ENCODE data around the gene SPARCL1.

Gene SPARCL1

DNA sequence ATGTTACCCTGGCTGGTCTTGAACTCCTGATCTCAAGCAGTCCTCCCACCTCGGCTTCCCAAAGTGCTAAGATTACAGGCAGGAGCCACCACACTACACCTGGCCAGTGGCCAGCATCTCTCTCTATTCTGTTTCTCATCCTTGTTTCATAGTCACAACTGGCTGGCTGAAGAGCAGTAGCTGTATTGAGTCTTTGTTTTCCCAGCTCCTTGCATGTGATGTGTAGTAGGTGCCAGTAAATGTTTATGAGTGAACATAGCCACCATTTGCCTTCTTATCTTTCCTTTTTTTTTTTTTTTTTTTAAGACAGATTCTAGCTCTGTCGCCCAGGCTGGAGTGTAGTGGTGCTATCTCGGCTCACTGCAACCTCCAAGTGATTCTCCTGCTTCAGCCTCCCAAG, 83.2 kb downstream of the SPARCL1 start:
- Histone ChIP-seq H3K36me3 (ENCODE audit: low read length) (no peaks in the 10 kb centered on the region), H3K27me3 (ENCODE audit: low read length) (no peaks in the 10 kb centered on the region), H3K9ac (ENCODE audit: low read length) (no peak overlapping the region), H3K79me2 (ENCODE audit: insufficient read depth, low read length) (no peaks in the 10 kb centered on the region), H3K9me3 (ENCODE audit: insufficient read depth, low read length) (no peaks in the 10 kb centered on the region), H3K4me3 (ENCODE audit: insufficient read depth, low read length, poor library complexity, severe bottlenecking) (no peak overlapping the region), H2AFZ (ENCODE audit: low read depth, low read length, severe bottlenecking) (no peak overlapping the region), H4K20me1 (ENCODE audit: low read depth, low read length) (no peaks in the 10 kb centered on the region), H3F3A (ENCODE audit: insufficient read depth) (no peaks in the 10 kb centered on the region), H3K4me2 (ENCODE audit: low read depth, low read length, poor library complexity, severe bottlenecking) (no peak overlapping the region), H3K27ac (ENCODE audit: low read depth, low read length) (no peak overlapping the region), H3K9me2 (replicated peaks; ENCODE audit: insufficient read depth, low read length) (no peaks in the 10 kb centered on the region)
- TF ChIP-seq CTCF (IDR thresholded peaks at IDR 0.05; ENCODE audit: insufficient read depth, low read length, poor library complexity, severe bottlenecking) (no peak), EZH2phosphoT487 (conservative IDR thresholded peaks at IDR 0.05; ENCODE audit: low read length) (no peak)

DNA sequence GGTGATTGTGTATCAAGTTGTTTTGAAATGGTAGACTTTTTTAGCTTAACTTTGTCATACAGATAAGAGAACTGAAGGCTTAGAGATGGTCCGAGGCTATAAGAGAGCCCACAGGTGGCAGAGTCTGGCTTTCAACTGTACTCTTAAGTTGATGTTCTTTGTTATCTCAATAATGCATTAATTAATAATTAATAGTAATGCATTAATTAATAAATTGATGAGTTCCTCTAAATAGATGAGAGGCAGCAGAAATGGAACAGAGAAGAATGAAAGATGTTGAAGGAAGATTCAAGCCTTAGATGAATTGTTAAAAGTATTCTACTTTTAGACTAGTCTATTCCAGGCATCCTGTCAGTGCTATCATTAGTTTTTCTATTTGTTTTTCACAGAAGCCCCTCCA, 84.4 kb downstream of the SPARCL1 start:
- Histone ChIP-seq H3K36me3 (ENCODE audit: low read length) (no peaks in the 10 kb centered on the region), H3K27me3 (ENCODE audit: low read length) (no peaks in the 10 kb centered on the region), H3F3A (ENCODE audit: insufficient read depth) (no peaks in the 10 kb centered on the region), H3K9me3 (ENCODE audit: insufficient read depth, low read length) (no peaks in the 10 kb centered on the region), H3K27ac (ENCODE audit: low read depth, low read length) (no peak overlapping the region), H3K9me2 (replicated peaks; ENCODE audit: insufficient read depth, low read length) (no peaks in the 10 kb centered on the region), H3K9ac (ENCODE audit: low read length) (no peak overlapping the region), H3K4me3 (ENCODE audit: insufficient read depth, low read length, poor library complexity, severe bottlenecking) (no peak overlapping the region), H2AFZ (ENCODE audit: low read depth, low read length, severe bottlenecking) (no peak overlapping the region), H4K20me1 (ENCODE audit: low read depth, low read length) (no peaks in the 10 kb centered on the region), H3K4me2 (ENCODE audit: low read depth, low read length, poor library complexity, severe bottlenecking) (no peak overlapping the region), H3K79me2 (ENCODE audit: insufficient read depth, low read length) (no peaks in the 10 kb centered on the region)
- TF ChIP-seq CTCF (IDR thresholded peaks at IDR 0.05; ENCODE audit: insufficient read depth, low read length, poor library complexity, severe bottlenecking) (no peak), EZH2phosphoT487 (conservative IDR thresholded peaks at IDR 0.05; ENCODE audit: low read length) (no peak)

DNA sequence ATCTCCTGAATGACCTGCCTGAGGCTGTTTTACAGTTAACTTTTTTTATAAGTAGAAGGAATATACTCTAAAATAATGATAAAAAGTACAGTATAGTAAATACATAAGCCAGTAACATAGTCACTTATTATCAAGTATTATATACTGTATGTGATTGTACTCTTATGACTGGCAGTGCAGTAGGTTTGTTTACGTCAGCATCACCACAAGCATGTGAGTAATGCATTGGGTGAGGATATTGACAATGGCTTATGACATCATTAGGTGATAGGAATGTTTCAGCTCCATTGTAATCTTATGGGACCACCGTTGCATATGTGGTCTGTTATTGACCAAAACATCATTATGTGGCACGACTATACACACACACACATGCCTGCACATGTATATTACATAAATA, 86.3 kb downstream of the SPARCL1 start:
- no peaks in the 10 kb centered on the region for H3K9me3 ChIP-seq (ENCODE audit: insufficient read depth, low read length)
- no peak overlapping the region for H3K27ac ChIP-seq (ENCODE audit: low read depth, low read length)
- H3K27me3 ChIP-seq (ENCODE audit: low read length): no peaks in the 10 kb centered on the region
- no peaks in the 10 kb centered on the region for H3F3A ChIP-seq (ENCODE audit: insufficient read depth)
- H3K4me3 ChIP-seq (ENCODE audit: insufficient read depth, low read length, poor library complexity, severe bottlenecking): no peak overlapping the region
- H3K9ac ChIP-seq (ENCODE audit: low read length): no peak overlapping the region
- H3K4me2 ChIP-seq (ENCODE audit: low read depth, low read length, poor library complexity, severe bottlenecking): no peak overlapping the region
- H2AFZ ChIP-seq (ENCODE audit: low read depth, low read length, severe bottlenecking): no peak overlapping the region
- TF ChIP-seq CTCF (IDR thresholded peaks at IDR 0.05; ENCODE audit: insufficient read depth, low read length, poor library complexity, severe bottlenecking) (no peak), EZH2phosphoT487 (conservative IDR thresholded peaks at IDR 0.05; ENCODE audit: low read length) (no peak)
- H3K9me2 ChIP-seq (replicated peaks; ENCODE audit: insufficient read depth, low read length): no peaks in the 10 kb centered on the region
- no peaks in the 10 kb centered on the region for H3K79me2 ChIP-seq (ENCODE audit: insufficient read depth, low read length)
- H3K36me3 ChIP-seq (ENCODE audit: low read length): no peaks in the 10 kb centered on the region
- H4K20me1 ChIP-seq (ENCODE audit: low read depth, low read length): no peaks in the 10 kb centered on the region

GRCh38 chr4:87433342-87433741, 95.8 kb downstream of the SPARCL1 start:
- TF ChIP-seq CTCF (IDR thresholded peaks at IDR 0.05; ENCODE audit: insufficient read depth, low read length, poor library complexity, severe bottlenecking) (no peak), EZH2phosphoT487 (conservative IDR thresholded peaks at IDR 0.05; ENCODE audit: low read length) (no peak)
- Histone ChIP-seq H3K27ac (ENCODE audit: low read depth, low read length) (no peak overlapping the region), H2AFZ (ENCODE audit: low read depth, low read length, severe bottlenecking) (no peak overlapping the region), H3K9ac (ENCODE audit: low read length) (no peak overlapping the region), H3K27me3 (ENCODE audit: low read length) (no peaks in the 10 kb centered on the region), H3K4me2 (ENCODE audit: low read depth, low read length, poor library complexity, severe bottlenecking) (no peak overlapping the region), H3K9me2 (replicated peaks; ENCODE audit: insufficient read depth, low read length) (no peaks in the 10 kb centered on the region), H3F3A (ENCODE audit: insufficient read depth) (no peaks in the 10 kb centered on the region), H3K36me3 (ENCODE audit: low read length) (no peaks in the 10 kb centered on the region), H4K20me1 (ENCODE audit: low read depth, low read length) (no peaks in the 10 kb centered on the region), H3K79me2 (ENCODE audit: insufficient read depth, low read length) (peaks cover 35% of the 10 kb centered on the region), H3K4me3 (ENCODE audit: insufficient read depth, low read length, poor library complexity, severe bottlenecking) (no peak overlapping the region), H3K9me3 (ENCODE audit: insufficient read depth, low read length) (no peaks in the 10 kb centered on the region)

Measured in SU-DHL-6 (cell line).